HG03095 (cell line): Measurements from ENCODE around the gene OR1A1.
"Not testable (repeated sequence)": the region's sequence is repeated elsewhere in the genome, so short reads cannot be mapped to it uniquely, and the experiment has no call there.

Experiments
- ATAC-seq: cut with Tn5 transposase; IDR thresholded peaks from one replicate; pipeline ENCODE4 v1.9.1; 2021; ENCODE audit warnings: moderate library complexity; ENCODE audit not compliant: unreplicated experiment

Gene OR1A1, protein sequence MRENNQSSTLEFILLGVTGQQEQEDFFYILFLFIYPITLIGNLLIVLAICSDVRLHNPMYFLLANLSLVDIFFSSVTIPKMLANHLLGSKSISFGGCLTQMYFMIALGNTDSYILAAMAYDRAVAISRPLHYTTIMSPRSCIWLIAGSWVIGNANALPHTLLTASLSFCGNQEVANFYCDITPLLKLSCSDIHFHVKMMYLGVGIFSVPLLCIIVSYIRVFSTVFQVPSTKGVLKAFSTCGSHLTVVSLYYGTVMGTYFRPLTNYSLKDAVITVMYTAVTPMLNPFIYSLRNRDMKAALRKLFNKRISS

DNA sequence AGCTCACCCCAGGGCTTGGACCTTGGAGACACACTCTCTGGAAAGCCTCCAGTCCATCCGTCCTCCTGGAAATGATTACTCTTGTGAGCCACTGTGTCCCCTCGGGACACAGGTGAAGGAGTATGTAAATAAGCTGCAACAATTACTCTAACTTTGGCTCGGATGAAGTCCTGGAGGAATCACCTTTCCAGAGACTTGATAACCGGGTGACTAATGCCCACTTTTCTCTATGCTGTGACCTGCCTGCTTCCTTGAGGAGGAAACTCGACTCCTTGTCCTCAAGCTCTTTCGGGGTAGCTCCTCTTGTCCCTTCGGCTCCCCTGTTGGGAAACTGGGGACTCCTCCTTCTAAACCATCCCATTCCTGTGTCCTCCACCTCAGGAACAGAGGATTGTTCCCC lies at the start of gene OR1A1:
Gene OR1A1 (plus strand): TSS at position 301 of the 400 bp plus-strand sequence. CDS start 7,954 bp downstream, outside the sequence.
- no peak for ATAC-seq

DNA sequence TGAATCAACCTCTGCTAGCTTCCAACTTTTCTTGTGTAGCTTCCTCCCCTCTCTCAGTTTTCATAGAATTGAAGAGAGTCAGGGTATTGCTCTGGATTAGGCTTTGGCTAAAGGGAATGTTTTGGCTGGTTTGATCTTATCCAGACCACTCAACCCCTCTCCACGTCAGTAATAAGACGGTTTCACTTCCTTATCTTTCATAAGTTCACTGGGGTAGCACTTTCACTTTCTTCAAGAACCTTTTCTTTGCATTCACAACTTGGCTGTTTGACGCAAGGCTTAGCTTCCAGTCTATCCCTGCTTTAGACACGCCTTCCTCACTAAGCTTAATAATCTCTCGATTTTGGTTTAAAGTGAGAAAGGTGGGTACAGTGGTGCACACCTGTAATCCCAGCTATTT lies 39.9 kb upstream of the OR1A1 start:
- ATAC-seq: no peak

DNA sequence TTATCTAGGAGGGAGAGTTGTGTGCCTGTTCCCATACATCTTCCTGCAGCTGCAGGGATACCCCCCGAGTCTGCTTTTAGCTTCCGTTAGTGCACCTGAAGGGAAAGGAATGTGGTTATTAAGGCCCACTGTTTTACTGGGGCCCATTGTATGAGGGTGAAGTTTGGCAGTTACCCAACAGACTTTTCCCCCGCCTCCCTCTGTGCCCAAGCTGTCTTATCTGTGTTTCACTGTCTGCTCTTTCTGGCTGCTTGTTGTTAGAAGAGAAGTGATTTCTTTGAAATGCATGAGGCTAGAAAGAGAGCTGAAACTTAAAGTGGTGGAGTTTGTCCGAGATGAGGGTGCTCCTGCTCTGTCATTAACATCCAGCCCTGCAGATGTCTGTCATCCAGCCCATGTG lies 17.5 kb upstream of the OR1A1 start:
- ATAC-seq: no peak

DNA sequence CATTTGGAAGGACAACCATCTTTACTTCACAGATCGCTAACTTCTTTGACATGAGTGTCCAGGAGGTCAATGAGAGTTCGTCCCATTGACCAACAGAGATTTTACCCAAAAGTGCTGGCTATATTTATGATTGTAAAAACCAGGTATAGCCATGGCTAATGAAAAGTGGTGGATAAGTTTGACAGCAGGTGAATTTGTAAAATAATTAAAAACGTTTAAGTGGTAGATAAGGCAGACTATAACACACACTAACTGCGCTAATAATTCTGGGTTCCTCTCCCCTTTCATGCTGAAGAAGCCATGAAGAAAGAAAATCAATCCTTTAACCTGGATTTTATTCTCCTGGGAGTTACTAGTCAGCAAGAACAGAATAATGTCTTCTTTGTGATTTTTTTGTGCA lies 10.2 kb upstream of the OR1A1 start, which contains the start of gene OR1A2:
Gene OR1A2 (plus strand): TSS at position 301 of the 400 bp plus-strand sequence. CDS start 0 bp downstream, at position 301.
- no peak for ATAC-seq

DNA sequence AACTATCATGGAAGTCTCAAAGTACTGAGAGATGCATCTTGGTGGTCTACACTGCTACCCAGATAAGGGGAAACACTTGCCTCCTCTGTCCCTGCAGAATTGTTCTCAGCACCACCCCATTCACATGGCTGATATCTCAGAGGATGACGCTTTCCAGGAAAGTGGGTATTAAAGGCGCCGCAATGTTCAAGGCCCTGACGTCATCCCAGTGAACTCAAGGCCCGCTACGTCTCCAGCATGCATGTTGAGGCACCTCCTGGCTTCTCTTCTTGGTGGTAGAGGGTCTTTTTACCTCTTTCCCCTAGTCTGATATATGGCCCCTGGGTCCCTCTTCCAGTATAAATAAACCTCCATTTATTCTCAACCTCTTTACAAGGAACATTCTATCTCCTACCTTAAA lies 1.0 kb downstream of the OR1A1 start:
- no peak for ATAC-seq

DNA sequence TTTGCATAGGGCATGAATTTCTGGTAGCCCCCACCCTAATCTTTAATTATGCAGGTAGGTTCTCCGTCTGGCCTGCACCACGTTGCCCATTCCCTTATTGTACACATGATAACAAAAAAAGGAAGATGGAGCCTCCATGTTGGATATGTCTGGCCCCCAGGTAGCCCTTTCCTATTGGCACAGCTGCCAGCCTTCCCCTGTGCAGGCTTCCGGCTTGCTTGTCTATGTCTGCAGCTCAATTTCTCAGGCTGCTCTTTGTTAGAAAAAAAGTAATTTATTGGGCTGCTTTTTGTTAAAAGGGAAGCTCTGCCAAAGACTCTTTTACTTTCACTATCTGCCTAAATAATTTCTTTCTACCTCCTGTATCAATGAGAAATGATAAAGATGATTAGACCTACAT lies 5.5 kb downstream of the OR1A1 start:
- ATAC-seq: no peak

DNA sequence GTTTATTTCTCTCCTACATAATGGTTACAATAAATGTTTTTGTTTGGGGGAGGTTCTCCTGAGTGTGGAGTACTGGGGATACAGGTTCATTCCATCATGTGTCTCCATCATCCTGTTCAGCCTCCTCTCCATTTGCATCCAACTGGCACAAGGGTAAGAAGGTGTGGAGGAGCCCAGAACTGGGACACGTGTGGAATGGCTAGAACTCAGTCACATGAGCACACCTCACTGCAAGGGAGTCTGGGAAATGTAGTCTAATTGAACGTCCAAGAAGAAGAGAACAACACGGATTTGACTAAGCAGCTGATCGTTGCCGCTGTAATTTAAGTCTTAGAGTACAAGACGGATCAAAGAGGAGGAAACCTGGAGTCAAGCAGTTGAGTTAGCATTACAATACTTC lies 6.1 kb downstream of the OR1A1 start:
- no peak for ATAC-seq

DNA sequence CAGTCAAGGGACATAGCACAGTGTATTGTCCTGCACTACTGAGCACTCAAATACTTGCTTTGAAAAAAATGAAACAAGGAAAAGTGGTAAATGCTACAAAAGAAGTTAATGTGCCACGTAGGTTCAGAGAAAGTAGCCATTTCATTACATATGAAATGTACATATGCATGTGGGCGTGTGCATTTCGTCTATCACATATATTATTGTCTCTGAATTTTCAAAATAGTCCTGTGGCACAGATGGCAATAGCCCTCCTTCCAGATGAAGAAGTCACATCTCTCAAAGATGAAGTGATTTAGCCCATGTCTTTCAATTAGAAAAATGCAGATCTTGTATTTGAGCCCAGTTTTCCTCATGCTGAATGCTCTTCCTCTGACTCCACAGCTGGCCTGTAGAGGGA lies 12.5 kb downstream of the OR1A1 start:
- ATAC-seq: not testable (repeated sequence)

DNA sequence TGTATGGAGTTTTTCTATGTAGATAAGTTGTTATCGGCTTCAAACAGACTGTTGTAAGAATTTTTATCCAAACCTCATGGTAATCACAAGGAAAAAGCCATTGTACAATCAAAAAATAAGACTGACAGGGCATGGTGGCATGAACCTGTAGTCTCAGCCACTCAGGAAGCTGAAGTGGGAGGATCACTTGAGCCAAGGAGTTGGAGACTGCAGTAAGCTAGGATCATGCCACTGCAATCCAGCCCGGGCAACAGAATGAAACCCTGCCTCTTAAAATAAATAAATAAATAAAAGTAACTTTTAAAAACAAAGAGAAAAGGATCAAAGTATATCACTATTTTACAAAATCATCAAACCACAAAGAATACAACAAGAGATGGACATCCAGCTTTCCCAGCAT lies 14.4 kb downstream of the OR1A1 start:
- no peak for ATAC-seq

DNA sequence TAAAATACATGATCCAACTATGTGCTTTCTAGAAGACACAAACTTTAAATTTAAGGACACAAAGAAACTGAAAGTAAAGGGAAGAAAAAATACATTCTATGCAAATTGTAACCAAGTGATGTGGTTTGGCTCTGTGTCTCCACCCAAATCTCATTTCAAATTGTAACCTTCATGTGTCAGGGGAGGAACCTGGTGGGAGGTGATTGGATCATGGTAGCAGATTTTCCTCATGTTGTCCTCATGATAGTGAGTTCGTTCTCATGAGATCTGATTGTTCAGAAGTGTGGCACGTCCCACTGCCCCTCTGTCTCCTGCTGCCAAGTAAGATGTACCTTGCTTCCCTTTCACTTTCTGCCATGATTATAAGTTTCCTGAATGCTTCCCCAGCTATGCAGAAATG lies 15.0 kb downstream of the OR1A1 start:
- ATAC-seq: no peak

DNA sequence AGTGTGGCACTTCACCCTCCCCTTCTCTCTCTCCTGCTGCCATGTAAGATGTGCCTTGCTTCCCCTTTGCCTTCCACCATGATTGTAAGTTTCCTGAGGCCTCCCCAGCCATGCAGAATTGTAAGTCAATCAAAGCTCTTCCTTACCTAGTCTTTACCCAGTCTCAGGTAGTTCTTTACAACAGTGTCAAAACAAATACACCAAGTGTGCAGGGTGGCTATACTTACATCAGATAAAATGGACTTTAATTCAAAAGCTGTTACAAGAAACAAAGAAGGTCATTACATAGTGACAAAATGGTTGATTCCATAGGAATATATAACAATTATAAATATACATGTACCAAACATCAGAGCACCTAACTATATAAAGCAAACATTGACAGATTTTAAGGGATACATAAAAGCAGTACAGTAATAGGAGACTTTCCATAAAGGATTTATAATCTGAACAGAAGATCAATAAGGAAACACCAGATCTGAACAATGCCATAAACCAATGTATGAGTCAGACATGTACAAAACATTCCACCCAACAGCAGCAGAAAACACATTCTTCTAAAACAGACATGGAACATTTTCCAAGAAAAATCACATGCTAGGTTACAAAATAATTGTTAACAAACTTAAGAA lies 17.4 kb downstream of the OR1A1 start:
- not testable (repeated sequence) for ATAC-seq

DNA sequence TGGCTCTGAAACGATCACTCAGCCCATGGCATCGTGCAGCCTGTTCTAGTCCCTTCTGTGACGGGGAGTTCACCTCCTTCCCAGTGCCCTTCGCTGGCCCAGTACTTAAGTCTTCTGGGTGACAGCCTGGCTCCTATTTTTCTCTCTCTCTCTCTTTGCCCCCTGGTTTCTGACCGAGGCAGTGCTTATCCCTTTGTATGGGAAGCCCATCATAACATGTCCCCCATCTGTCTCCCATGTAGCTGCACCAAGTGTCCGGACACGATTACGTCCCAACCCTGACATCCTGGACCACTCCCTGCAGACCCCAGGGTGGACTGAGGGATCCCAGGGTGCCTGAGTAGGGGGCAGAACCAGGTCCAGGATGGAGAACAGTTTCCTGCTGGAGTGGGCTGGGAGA lies 24.8 kb downstream of the OR1A1 start:
- not testable (repeated sequence) for ATAC-seq

DNA sequence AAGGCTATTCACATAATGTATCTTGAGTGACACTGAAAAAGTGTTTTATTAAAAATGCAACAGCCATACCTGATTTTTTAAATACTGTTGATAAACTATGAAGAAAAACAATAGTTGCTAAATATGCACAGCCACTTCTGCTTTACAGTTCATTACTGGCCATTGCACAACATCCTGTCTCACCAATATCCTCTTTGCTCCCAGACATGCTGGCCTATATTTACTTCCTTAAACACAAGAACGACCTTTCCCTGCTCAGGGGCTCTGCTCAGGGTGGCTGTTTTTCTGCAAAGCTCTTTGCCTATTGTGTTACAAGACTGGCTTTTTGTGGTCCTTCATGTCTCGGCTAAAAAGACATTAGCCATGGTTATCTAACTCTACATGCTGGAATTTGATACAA lies 31.2 kb downstream of the OR1A1 start:
- not testable (repeated sequence) for ATAC-seq

DNA sequence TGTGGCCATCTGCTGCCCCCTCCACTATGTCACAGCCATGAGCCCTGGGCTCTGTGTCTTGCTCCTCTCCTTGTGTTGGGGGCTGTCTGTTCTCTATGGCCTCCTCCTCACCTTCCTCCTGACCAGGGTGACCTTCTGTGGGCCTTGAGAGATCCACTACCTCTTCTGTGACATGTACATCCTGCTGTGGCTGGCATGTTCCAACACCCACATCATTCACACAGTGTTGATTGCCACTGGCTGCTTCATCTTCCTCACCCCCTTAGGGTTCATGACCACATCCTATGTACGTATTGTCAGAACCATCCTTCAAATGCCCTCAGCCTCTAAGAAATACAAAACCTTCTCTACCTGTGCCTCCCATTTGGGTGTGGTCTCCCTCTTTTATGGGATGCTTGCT lies 33.6 kb downstream of the OR1A1 start:
- not testable (repeated sequence) for ATAC-seq

DNA sequence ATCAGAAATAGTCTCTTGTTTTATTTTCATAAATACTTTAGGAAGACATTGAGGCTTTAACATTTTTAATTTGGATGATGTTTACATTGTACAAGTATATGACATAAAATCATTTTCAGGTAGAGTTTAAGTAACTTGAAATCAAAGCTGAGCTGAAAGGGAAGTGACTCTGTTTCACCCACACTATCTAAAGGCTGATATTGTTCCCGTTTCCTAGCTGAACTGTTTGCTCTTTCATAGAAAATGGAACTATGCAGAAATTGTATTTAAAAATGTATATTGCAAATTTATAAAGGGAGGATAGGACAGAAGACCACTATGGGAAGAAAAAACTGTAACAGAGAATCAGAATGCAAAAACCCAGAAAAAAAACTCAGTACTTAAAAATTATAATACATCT lies 37.4 kb downstream of the OR1A1 start:
- not testable (repeated sequence) for ATAC-seq

DNA sequence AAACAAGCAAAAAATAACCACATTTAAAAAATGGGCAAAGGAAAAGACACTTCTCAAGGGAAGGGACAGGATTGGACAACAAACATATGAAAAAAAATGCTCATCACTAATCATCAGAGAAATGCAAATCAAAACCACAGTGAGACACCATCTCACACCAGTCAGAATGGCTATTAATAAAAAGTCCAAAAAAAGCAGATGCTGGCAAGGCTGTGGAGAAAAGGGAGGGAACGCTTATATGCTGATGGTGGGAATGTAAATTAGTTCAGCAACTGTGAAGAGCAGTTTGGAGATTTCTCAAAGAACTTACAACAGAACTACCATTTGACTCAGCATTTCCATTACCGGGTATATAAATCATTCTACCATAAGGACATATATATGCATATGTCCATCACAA lies 41.5 kb downstream of the OR1A1 start:
- not testable (repeated sequence) for ATAC-seq

DNA sequence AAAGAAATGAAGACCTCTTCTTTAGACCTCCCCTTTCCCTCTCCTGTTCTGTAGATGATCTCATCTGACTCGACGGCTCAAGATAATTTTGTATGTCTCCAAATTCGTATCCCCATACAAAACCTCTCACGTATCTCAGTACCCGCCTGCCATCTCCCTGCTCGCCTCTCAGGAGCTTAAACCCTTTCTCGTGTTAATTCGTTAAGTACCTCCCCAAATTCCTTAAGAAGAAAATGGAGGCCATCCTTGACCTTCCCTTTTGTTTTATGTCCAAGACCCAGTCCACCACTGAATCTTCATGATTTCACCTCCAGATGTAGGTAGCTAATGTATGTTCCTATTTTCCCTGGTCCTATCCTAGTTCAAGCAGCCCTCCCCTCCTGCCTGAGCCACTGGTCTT lies 49.1 kb downstream of the OR1A1 start:
- no peak for ATAC-seq

DNA sequence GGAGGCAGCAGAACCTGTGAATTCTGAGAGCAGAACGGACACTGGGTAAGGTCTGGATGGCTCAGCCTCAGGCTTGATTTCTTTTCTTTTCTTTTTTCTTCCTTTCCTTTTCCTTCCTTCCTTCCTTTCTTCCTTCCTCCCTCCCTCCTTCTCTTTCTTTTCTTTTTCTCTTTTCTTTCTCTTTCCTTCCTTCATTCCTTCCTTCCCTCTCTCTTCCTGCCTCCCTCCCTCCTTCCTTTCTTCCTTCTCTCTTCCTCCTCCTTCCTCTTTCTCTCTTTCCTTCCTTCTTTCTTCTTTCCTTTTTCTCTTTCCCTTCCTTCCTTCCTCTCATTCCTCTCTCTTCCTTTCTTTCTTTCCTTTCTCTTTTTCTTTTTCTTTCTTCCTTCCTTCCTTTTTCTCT lies 52.7 kb downstream of the OR1A1 start:
- ATAC-seq: no peak

DNA sequence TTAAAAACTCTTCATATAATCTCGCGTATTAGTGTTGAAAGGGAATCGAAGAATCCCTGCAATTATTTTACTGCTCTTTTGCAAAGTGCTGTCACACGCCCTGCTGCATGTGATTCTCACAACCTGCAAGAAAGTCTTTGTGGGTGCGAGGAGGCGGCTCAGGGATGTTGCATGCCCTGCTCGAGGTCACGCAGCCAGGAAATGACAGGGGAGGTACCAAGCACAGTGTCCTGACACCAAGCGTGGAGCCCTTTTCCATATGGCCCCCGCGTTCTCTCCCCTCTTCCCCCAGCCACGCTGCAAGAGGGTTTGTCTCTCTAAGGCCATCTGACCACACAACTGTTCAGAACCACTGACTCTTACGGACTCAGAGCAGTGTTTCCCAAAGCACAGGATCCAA lies 53.1 kb downstream of the OR1A1 start:
- no peak for ATAC-seq
